ENCODE results near the gene UQCC2. TPM values are rescaled to one million over a fixed set of nuclear protein-coding genes. Genes with fewer than 3 reads are reported as not detected.

UQCC2 gene
- total and polyA plus RNA-seq, 4 donors: 6.8 to 75.9 (median 22.4) TPM

DNA sequence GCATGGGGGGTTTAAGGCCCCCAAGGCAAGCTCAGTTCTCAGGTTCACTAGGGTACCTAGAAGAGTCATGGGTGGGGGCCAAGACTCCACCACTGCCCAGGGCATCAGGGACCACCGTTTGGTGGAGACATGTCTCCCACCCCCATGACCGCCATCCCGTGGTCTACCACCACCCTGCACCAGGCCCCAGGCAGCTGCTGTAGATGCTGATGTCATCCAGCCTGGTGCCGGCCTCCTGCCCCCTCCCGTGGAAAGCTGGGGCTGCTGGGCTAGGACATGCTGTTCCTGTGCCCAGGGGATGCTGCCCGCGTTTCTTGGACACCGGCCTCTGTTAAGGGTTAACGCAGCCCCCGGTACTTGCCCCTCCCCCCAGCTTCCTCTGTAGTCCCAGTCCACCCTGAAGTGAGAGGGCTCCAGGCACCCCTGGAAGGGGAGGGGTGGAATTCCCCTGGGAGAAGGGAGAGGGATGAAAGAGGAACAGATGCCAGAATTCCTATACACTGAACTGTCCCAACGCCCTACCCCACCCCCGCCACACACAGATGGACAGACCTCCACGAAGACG is 34.6 kb upstream of the UQCC2 start:
- Histone ChIP-seq H3K27me3 (ENCODE audit: control insufficient read depth in 4 of 4, insufficient read depth in 4 of 4, low read length in 3 of 4) (no peaks in the 10 kb centered on the region), H3K9ac (ENCODE audit: low read depth in 1 of 2, low read length in 2 of 2) (peak overlapping the region; percentile 10 to 18), H3K9me3 (ENCODE audit: control insufficient read depth in 4 of 4, low read length in 3 of 4) (no peaks in the 10 kb centered on the region), H3K4me3 (ENCODE audit: low read depth in 1 of 3, low read length in 3 of 3) (peak overlapping the region; percentile 5 to 42 (median 25)), H3K27ac (ENCODE audit: low read depth in 1 of 2, low read length in 2 of 2) (peak overlapping the region; percentile 73 to 76), H3K4me1 (ENCODE audit: control insufficient read depth in 4 of 4, insufficient read depth in 4 of 4, low read length in 3 of 4) (peaks cover 2 to 48% (median 36%) of the 10 kb centered on the region in 4 donors), H3K36me3 (ENCODE audit: control insufficient read depth in 4 of 4, insufficient read depth in 3 of 4, low read depth in 1 of 4, low read length in 3 of 4) (no peaks in the 10 kb centered on the region)
- DNase-seq (ENCODE audit: low spot score): no peak
- 39% methylated on average over 14 of the region's 14 CpGs for WGBS
- TF ChIP-seq TAF1 (conservative IDR thresholded peaks at IDR 0.05) (no peak), RAD21 (IDR thresholded peaks at IDR 0.05) (no peak), FOXA1 (IDR thresholded peaks at IDR 0.05) (no peak), HNF4G (IDR thresholded peaks at IDR 0.05) (no peak), JUND (IDR thresholded peaks at IDR 0.05) (no peak), GABPA (IDR thresholded peaks at IDR 0.05 in 1 of 2, conservative IDR thresholded peaks at IDR 0.05 in 1 of 2) (no peak), YY1 (IDR thresholded peaks at IDR 0.05) (no peak), HNF4A (conservative IDR thresholded peaks at IDR 0.05) (no peak), SP1 (IDR thresholded peaks at IDR 0.05) (no peak), FOXA2 (IDR thresholded peaks at IDR 0.05) (no peak), EGR1 (IDR thresholded peaks at IDR 0.05; ENCODE audit: low read depth in 2 of 2) (no peak), RXRA (IDR thresholded peaks at IDR 0.05) (no peak), NR2F2 (IDR thresholded peaks at IDR 0.05) (no peak), MAX (IDR thresholded peaks at IDR 0.05) (no peak), CTCF (IDR thresholded peaks at IDR 0.05; ENCODE audit: low read depth, low read length, missing input control) (no peak)
- TF ChIP-seq, protein P1, sequence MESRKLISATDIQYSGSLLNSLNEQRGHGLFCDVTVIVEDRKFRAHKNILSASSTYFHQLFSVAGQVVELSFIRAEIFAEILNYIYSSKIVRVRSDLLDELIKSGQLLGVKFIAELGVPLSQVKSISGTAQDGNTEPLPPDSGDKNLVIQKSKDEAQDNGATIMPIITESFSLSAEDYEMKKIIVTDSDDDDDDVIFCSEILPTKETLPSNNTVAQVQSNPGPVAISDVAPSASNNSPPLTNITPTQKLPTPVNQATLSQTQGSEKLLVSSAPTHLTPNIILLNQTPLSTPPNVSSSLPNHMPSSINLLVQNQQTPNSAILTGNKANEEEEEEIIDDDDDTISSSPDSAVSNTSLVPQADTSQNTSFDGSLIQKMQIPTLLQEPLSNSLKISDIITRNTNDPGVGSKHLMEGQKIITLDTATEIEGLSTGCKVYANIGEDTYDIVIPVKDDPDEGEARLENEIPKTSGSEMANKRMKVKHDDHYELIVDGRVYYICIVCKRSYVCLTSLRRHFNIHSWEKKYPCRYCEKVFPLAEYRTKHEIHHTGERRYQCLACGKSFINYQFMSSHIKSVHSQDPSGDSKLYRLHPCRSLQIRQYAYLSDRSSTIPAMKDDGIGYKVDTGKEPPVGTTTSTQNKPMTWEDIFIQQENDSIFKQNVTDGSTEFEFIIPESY (IDR thresholded peaks at IDR 0.05): no peak
- TF ChIP-seq, protein P2, sequence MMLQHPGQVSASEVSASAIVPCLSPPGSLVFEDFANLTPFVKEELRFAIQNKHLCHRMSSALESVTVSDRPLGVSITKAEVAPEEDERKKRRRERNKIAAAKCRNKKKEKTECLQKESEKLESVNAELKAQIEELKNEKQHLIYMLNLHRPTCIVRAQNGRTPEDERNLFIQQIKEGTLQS (IDR thresholded peaks at IDR 0.05): no peak
- TF ChIP-seq, protein P3, sequence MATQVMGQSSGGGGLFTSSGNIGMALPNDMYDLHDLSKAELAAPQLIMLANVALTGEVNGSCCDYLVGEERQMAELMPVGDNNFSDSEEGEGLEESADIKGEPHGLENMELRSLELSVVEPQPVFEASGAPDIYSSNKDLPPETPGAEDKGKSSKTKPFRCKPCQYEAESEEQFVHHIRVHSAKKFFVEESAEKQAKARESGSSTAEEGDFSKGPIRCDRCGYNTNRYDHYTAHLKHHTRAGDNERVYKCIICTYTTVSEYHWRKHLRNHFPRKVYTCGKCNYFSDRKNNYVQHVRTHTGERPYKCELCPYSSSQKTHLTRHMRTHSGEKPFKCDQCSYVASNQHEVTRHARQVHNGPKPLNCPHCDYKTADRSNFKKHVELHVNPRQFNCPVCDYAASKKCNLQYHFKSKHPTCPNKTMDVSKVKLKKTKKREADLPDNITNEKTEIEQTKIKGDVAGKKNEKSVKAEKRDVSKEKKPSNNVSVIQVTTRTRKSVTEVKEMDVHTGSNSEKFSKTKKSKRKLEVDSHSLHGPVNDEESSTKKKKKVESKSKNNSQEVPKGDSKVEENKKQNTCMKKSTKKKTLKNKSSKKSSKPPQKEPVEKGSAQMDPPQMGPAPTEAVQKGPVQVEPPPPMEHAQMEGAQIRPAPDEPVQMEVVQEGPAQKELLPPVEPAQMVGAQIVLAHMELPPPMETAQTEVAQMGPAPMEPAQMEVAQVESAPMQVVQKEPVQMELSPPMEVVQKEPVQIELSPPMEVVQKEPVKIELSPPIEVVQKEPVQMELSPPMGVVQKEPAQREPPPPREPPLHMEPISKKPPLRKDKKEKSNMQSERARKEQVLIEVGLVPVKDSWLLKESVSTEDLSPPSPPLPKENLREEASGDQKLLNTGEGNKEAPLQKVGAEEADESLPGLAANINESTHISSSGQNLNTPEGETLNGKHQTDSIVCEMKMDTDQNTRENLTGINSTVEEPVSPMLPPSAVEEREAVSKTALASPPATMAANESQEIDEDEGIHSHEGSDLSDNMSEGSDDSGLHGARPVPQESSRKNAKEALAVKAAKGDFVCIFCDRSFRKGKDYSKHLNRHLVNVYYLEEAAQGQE (IDR thresholded peaks at IDR 0.05): no peak

All from liver (tissue), 9 donors.